Right lobe of liver (tissue), 6 donors: ENCODE measurements around the gene CWH43. TPM values are rescaled to one million over a fixed set of nuclear protein-coding genes. Genes with fewer than 3 reads are reported as not detected.
"Not testable (repeated sequence)": the region's sequence is repeated elsewhere in the genome, so short reads cannot be mapped to it uniquely, and the experiment has no call there.

Experiments
- ATAC-seq, 4 donors: fragments of 200-7000 bp; cut with Tn5 transposase; one replicate each; pipeline ENCODE4 v1.9.1; 2020; ENCODE audit warnings: mild to moderate bottlenecking in 4 of 4, moderate library complexity in 4 of 4
- DNase-seq, 3 donors: peaks; one replicate each; pipeline ENCODE4 v3.0.0-alpha.2; 2020
- H3K27ac ChIP-seq, 3 donors: fragments of 200-600 bp; one replicate each; pipeline ENCODE4 v1.8.0; 2022
- H3K27me3 ChIP-seq, 2 donors: fragments of 200-600 bp; one replicate each; pipeline ENCODE4 v1.8.0; 2022
- H3K36me3 ChIP-seq, 4 donors: fragments of 200-600 bp; sonication (generic) in 1 of 4; one replicate each; pipeline versions ENCODE4 v1.5.1 to v1.8.0; 2017 to 2022; ENCODE audit warnings: control low read depth in 1 of 4
- H3K4me1 ChIP-seq, 4 donors: fragments of 200-600 bp; sonication (generic) in 1 of 4; one replicate each; pipeline versions ENCODE4 v1.5.1 to v1.8.0; 2017 to 2022; ENCODE audit warnings: control low read depth in 1 of 4
- H3K4me3 ChIP-seq, 3 donors: fragments of 200-600 bp; one replicate each; pipeline ENCODE4 v1.8.0; 2022
- H3K9me3 ChIP-seq, 4 donors: fragments of 200-600 bp; sonication (generic) in 1 of 4; one replicate each; pipeline versions ENCODE4 v1.5.1 to v1.8.0; 2017 to 2022; ENCODE audit warnings: control low read depth in 1 of 4
- POLR2A ChIP-seq: fragments of 450-650 bp; IDR thresholded peaks from one replicate; pipeline ENCODE4 v1.6.1; 2017; ENCODE audit warnings: antibody characterized with exemption, mild to moderate bottlenecking
- WGBS: methylation state at CpG from one replicate; pipeline ENCODE4 v1.1.6; 2018; ENCODE audit warnings: low coverage, low lambda C conversion rate; ENCODE audit not compliant: insufficient coverage; ENCODE audit errors: missing lambda C conversion rate; 5-methylcytosine and 5-hydroxymethylcytosine counted together
- intact Hi-C, 2 donors: fragments of 100-400 bp; cut with DNase I; formaldehyde crosslinking; loops; one replicate each; pipeline versions ENCODE4 v1.11.2 to v1.14.1; 2022
- total RNA-seq, 6 experiments: library from RNA; depleted of rRNA in 2 of 6; stranded (reverse); fragments of >200 nt in 2 of 6; fragmentation: NEBNext Ultra II Directional in 3 of 6; extraction: Animal tissue kit (Norgen Biotek cat#: 25700) in 3 of 6; gene quantifications; one replicate each; pipeline versions ENCODE4 v1.1.0 to v1.2.4, GENCODE V29; 2016 to 2023
- TF ChIP-seq, protein P1 (sequence below), 4 donors: fragments of 200-600 bp in 3 of 4; fragments of 450-650 bp in 1 of 4; IDR thresholded peaks; one replicate each; pipeline versions ENCODE4 v1.5.1 to v1.8.0; 2016 to 2022; ENCODE audit warnings: antibody characterized with exemption in 4 of 4, mild to moderate bottlenecking in 2 of 4
- donor health status: DM: no; HTN: yes; CAD: no.
- donor health status: DM: no; HTN: no; CAD: no.
- donor health status: DM: no; HTN: no; CAD: no.
- donor health status: DM: no; HTN: yes; CAD: no.
- donor health status: DM: no; HTN: yes; CAD: no.

CWH43 gene
- total RNA-seq, 6 experiments from 2014 or later, result 0.13 to 0.37 (median 0.22) TPM; not detected in 3

GRCh38 chr4:48947731-48948130, 38.3 kb upstream of the CWH43 start:
- 56% methylated on average over 1 of the region's 1 CpG for WGBS
- TF ChIP-seq, protein P1, sequence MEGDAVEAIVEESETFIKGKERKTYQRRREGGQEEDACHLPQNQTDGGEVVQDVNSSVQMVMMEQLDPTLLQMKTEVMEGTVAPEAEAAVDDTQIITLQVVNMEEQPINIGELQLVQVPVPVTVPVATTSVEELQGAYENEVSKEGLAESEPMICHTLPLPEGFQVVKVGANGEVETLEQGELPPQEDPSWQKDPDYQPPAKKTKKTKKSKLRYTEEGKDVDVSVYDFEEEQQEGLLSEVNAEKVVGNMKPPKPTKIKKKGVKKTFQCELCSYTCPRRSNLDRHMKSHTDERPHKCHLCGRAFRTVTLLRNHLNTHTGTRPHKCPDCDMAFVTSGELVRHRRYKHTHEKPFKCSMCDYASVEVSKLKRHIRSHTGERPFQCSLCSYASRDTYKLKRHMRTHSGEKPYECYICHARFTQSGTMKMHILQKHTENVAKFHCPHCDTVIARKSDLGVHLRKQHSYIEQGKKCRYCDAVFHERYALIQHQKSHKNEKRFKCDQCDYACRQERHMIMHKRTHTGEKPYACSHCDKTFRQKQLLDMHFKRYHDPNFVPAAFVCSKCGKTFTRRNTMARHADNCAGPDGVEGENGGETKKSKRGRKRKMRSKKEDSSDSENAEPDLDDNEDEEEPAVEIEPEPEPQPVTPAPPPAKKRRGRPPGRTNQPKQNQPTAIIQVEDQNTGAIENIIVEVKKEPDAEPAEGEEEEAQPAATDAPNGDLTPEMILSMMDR (IDR thresholded peaks at IDR 0.05), result no peak
- no peak for TF ChIP-seq POLR2A
- H3K27ac ChIP-seq, result no peak overlapping the region
- H3K9me3 ChIP-seq, result no peaks in the 10 kb centered on the region
- no peaks in the 10 kb centered on the region for H3K36me3 ChIP-seq
- H3K27me3 ChIP-seq, result no peaks in the 10 kb centered on the region
- ATAC-seq, result no peak
- intact Hi-C loops, result no loop called here
- H3K4me3 ChIP-seq, result no peak overlapping the region
- no peaks in the 10 kb centered on the region for H3K4me1 ChIP-seq
- no peak for DNase-seq

GRCh38 chr4:48949086-48949485, 37.0 kb upstream of the CWH43 start:
- H3K9me3 ChIP-seq, result no peaks in the 10 kb centered on the region
- no peaks in the 10 kb centered on the region for H3K36me3 ChIP-seq
- ATAC-seq (no peak), DNase-seq (no peak)
- TF ChIP-seq, protein P1 (IDR thresholded peaks at IDR 0.05), result no peak
- no peak for TF ChIP-seq POLR2A
- no peaks in the 10 kb centered on the region for H3K27me3 ChIP-seq
- intact Hi-C loops, result no loop called here
- H3K4me3 ChIP-seq, result no peak overlapping the region
- no peak overlapping the region for H3K27ac ChIP-seq
- no peaks in the 10 kb centered on the region for H3K4me1 ChIP-seq

GRCh38 chr4:48949518-48950219, 36.4 kb upstream of the CWH43 start:
- H3K4me1 ChIP-seq, result no peaks in the 10 kb centered on the region
- TF ChIP-seq POLR2A, result no peak
- TF ChIP-seq, protein P1 (IDR thresholded peaks at IDR 0.05), result no peak
- no peaks in the 10 kb centered on the region for H3K27me3 ChIP-seq
- intact Hi-C loops, result no loop called here
- no peak overlapping the region for H3K27ac ChIP-seq
- H3K36me3 ChIP-seq, result no peaks in the 10 kb centered on the region
- 92% methylated on average over 4 of the region's 4 CpGs for WGBS
- ATAC-seq, result no peak
- no peak for DNase-seq
- no peaks in the 10 kb centered on the region for H3K9me3 ChIP-seq
- H3K4me3 ChIP-seq, result no peak overlapping the region

GRCh38 chr4:48954314-48954713, 31.8 kb upstream of the CWH43 start:
- intact Hi-C loops, result no loop called here
- no peak overlapping the region for H3K27ac ChIP-seq
- H3K9me3 ChIP-seq, result no peaks in the 10 kb centered on the region
- H3K36me3 ChIP-seq, result no peaks in the 10 kb centered on the region
- no peaks in the 10 kb centered on the region for H3K4me1 ChIP-seq
- H3K27me3 ChIP-seq, result no peaks in the 10 kb centered on the region
- DNase-seq (no peak), ATAC-seq (no peak)
- no peak overlapping the region for H3K4me3 ChIP-seq
- TF ChIP-seq POLR2A, result no peak
- TF ChIP-seq, protein P1 (IDR thresholded peaks at IDR 0.05), result no peak
- WGBS, result 83% methylated on average over 2 of the region's 2 CpGs

GRCh38 chr4:48957366-48957765, 28.7 kb upstream of the CWH43 start:
- H3K27me3 ChIP-seq, H3K4me1 ChIP-seq, H3K36me3 ChIP-seq, ATAC-seq, H3K4me3 ChIP-seq, intact Hi-C loops, H3K9me3 ChIP-seq, DNase-seq, H3K27ac ChIP-seq: not testable (repeated sequence)
- 67% methylated on average over 4 of the region's 5 CpGs for WGBS
